ENCODE measurements around the gene DAPK2. TPM values are rescaled to one million over a fixed set of nuclear protein-coding genes. Genes with fewer than 3 reads are reported as not detected.

The DAPK2 gene
- total RNA-seq, 4 donors from 2014 or later = 13.1 to 30.8 (median 26.4) TPM

GRCh38 chr15:63973212-63974009 lies 72.9 kb downstream of the DAPK2 start:
- Histone ChIP-seq H3K27me3 (no peaks in the 10 kb centered on the region), H3K9me3 (no peaks in the 10 kb centered on the region), H3K4me3 (no peak overlapping the region), H3K36me3 (no peaks in the 10 kb centered on the region), H3K27ac (peak overlapping the region; percentile 7), H3K4me1 (peaks cover 24% of the 10 kb centered on the region)
- TF ChIP-seq POLR2A (IDR thresholded peaks at IDR 0.05) (no peak), EP300 (IDR thresholded peaks at IDR 0.05) (no peak), CTCF (IDR thresholded peaks at IDR 0.05) (no peak), POLR2AphosphoS5 (IDR thresholded peaks at IDR 0.05) (no peak)
- no peak for DNase-seq (ENCODE audit: low spot score in 2 of 2)
- WGBS = 16% methylated on average over 2 of the region's 2 CpGs

- DNase-seq (ENCODE audit: low spot score in 2 of 2) = no peak
- 61% methylated on average over 1 of the region's 1 CpG for WGBS
- Histone ChIP-seq H3K4me3 (no peak overlapping the region), H3K9me3 (no peaks in the 10 kb centered on the region), H3K27me3 (no peaks in the 10 kb centered on the region), H3K36me3 (no peaks in the 10 kb centered on the region), H3K4me1 (peaks cover 25% of the 10 kb centered on the region), H3K27ac (peak overlapping the region; percentile 7)
- TF ChIP-seq CTCF (IDR thresholded peaks at IDR 0.05) (no peak), POLR2AphosphoS5 (IDR thresholded peaks at IDR 0.05) (no peak), EP300 (IDR thresholded peaks at IDR 0.05) (no peak), POLR2A (IDR thresholded peaks at IDR 0.05) (no peak)
Measured at GRCh38 chr15:63972801-63973200, 73.5 kb downstream of the DAPK2 start.

- no peak for TF ChIP-seq CTCF (IDR thresholded peaks at IDR 0.05)
- TF ChIP-seq POLR2A (IDR thresholded peaks at IDR 0.05) = no peak
- no peak for TF ChIP-seq POLR2AphosphoS5 (IDR thresholded peaks at IDR 0.05)
- TF ChIP-seq EP300 (IDR thresholded peaks at IDR 0.05) = no peak
Measured at GRCh38 chr15:63971904-63972303, 74.4 kb downstream of the DAPK2 start.

GRCh38 chr15:63971427-63971805 lies 74.9 kb downstream of the DAPK2 start:
- DNase-seq (ENCODE audit: low spot score in 2 of 2) = no peak
- no peak overlapping the region for H3K27ac ChIP-seq
- peaks cover 27% of the 10 kb centered on the region for H3K4me1 ChIP-seq
- no peaks in the 10 kb centered on the region for H3K9me3 ChIP-seq
- WGBS = 71% methylated on average over 2 of the region's 2 CpGs
- no peaks in the 10 kb centered on the region for H3K36me3 ChIP-seq
- no peaks in the 10 kb centered on the region for H3K27me3 ChIP-seq
- TF ChIP-seq EP300 (IDR thresholded peaks at IDR 0.05) (no peak), POLR2AphosphoS5 (IDR thresholded peaks at IDR 0.05) (no peak), POLR2A (IDR thresholded peaks at IDR 0.05) (no peak), CTCF (IDR thresholded peaks at IDR 0.05) (no peak)
- no peak overlapping the region for H3K4me3 ChIP-seq

More at GRCh38 chr15:63971904-63972303, 74.4 kb downstream of the DAPK2 start:
- Histone ChIP-seq H3K4me1 (peaks cover 27% of the 10 kb centered on the region), H3K4me3 (no peak overlapping the region), H3K27ac (no peak overlapping the region), H3K36me3 (no peaks in the 10 kb centered on the region), H3K9me3 (no peaks in the 10 kb centered on the region), H3K27me3 (no peaks in the 10 kb centered on the region)
- 100% methylated on average over 1 of the region's 1 CpG for WGBS
- DNase-seq (ENCODE audit: low spot score in 2 of 2) = no peak

- H3K27me3 ChIP-seq = no peaks in the 10 kb centered on the region
- no peak for TF ChIP-seq EP300 (IDR thresholded peaks at IDR 0.05)
- TF ChIP-seq POLR2A (IDR thresholded peaks at IDR 0.05) = no peak
- TF ChIP-seq CTCF (IDR thresholded peaks at IDR 0.05) = no peak
- TF ChIP-seq POLR2AphosphoS5 (IDR thresholded peaks at IDR 0.05) = no peak
- no peak overlapping the region for H3K4me3 ChIP-seq
- H3K27ac ChIP-seq = no peak overlapping the region
- no peaks in the 10 kb centered on the region for H3K9me3 ChIP-seq
- no peak for DNase-seq (ENCODE audit: low spot score in 2 of 2)
- H3K4me1 ChIP-seq = peaks cover 27% of the 10 kb centered on the region
- WGBS = 84% methylated on average over 3 of the region's 3 CpGs
- H3K36me3 ChIP-seq = peaks cover 5% of the 10 kb centered on the region
Measured at GRCh38 chr15:63970621-63971426, 75.5 kb downstream of the DAPK2 start.
